A549 (cell line): Measurements from ENCODE around the gene CMTM5. TPM values are rescaled to one million over a fixed set of nuclear protein-coding genes. Genes with fewer than 3 reads are reported as not detected.

Experiments
- ATAC-seq, 2 experiments: fragments of 200-7000 bp in 1 of 2; fragments of >200 bp in 1 of 2; cut with Nextera tagmentation in 1 of 2; cut with Tn5 transposase in 1 of 2; 3 replicates each; pipeline versions ENCODE4 v1.8.0 to v1.9.1; 2018 to 2020; ENCODE audit warnings: mild to moderate bottlenecking in 1 of 2, moderate library complexity in 1 of 2
- CTCF ChIA-PET: fragments of 300-600 bp; sonication (Branson Sonifier 250); formaldehyde crosslinking; extraction: SDS; loops from one replicate; lab custom pipeline; 2021; ENCODE audit warnings: antibody characterized with exemption, inconsistent platforms; lab: Yijun Ruan, JAX
- POLR2A ChIA-PET: fragments of 350-600 bp; formaldehyde crosslinking; extraction: SDS; loops from one replicate; lab custom pipeline; 2021; ENCODE audit warnings: antibody characterized with exemption, inconsistent platforms; lab: Yijun Ruan, JAX
- DNase-seq, 2 experiments: peaks; one replicate each; pipeline versions ENCODE4 v3.0.0 to v3.0.0-alpha.2; 2011 to 2016; ENCODE audit warnings: low read depth in 1 of 2, low spot score in 1 of 2
- FAIRE-seq: peaks from 2 replicates; lab custom pipeline; 2011; peaks lifted over from hg19 to GRCh38; lab: Jason Lieb, UNC
- H3K27ac ChIP-seq, 2 experiments: fragments of >200 bp; sonication (Bioruptor Twin); formaldehyde crosslinking; 3 replicates each; pipeline ENCODE4 v1.5.1; 2016 to 2017
- H3K4me1 ChIP-seq: fragments of >200 bp; sonication (Bioruptor Twin); formaldehyde crosslinking; 3 replicates; pipeline ENCODE4 v1.6.1; 2016
- H3K4me2 ChIP-seq: fragments of >200 bp; sonication (Bioruptor Twin); formaldehyde crosslinking; 3 replicates; pipeline ENCODE4 v1.6.1; 2016
- H3K4me3 ChIP-seq: fragments of >200 bp; sonication (Bioruptor Twin); formaldehyde crosslinking; 3 replicates; pipeline ENCODE4 v1.5.1; 2016
- H3K9me3 ChIP-seq: fragments of >200 bp; sonication (Bioruptor Twin); formaldehyde crosslinking; 3 replicates; pipeline ENCODE4 v1.6.1; 2016
- ATOH8 ChIP-seq: fragments of 250-450 bp; sonication (Bioruptor Pico); IDR thresholded peaks from 2 replicates; pipeline ENCODE4 v1.5.0; 2020; ENCODE audit warnings: low read depth, mild to moderate bottlenecking, moderate library complexity
- BHLHE40 ChIP-seq: IDR thresholded peaks from 2 replicates; pipeline ENCODE4 v1.6.1; 2012; ENCODE audit warnings: low read depth, low read length, inconsistent platforms
- CBX2 ChIP-seq: fragments of 200-600 bp; sonication (generic); IDR thresholded peaks from 2 replicates; pipeline ENCODE4 v1.6.1; 2016; ENCODE audit warnings: low read depth, mild to moderate bottlenecking, borderline replicate concordance
- CEBPB ChIP-seq, 2 experiments: fragments of >200 bp in 1 of 2; sonication (Bioruptor Twin) in 1 of 2; formaldehyde crosslinking in 1 of 2; IDR thresholded peaks; 2 replicates each; pipeline ENCODE4 v1.6.1; 2012 to 2016
- CHD4 ChIP-seq: fragments of 200-600 bp; sonication (generic); IDR thresholded peaks from 2 replicates; pipeline ENCODE4 v1.6.1; 2016; ENCODE audit warnings: antibody characterized with exemption, mild to moderate bottlenecking, borderline replicate concordance
- CTCF ChIP-seq: fragments of >200 bp; sonication (Bioruptor Twin); formaldehyde crosslinking; IDR thresholded peaks from 3 replicates; pipeline ENCODE4 v1.5.1; 2016
- EHF ChIP-seq: fragments of 250-450 bp; sonication (Bioruptor Pico); IDR thresholded peaks from 2 replicates; pipeline ENCODE4 v1.5.0; 2020; ENCODE audit warnings: mild to moderate bottlenecking
- EHMT2 ChIP-seq: fragments of 200-600 bp; sonication (generic); IDR thresholded peaks from 2 replicates; pipeline ENCODE4 v1.6.1; 2016; ENCODE audit warnings: antibody characterized with exemption, low read depth, mild to moderate bottlenecking, moderate library complexity
- ELK1 ChIP-seq: fragments of 150-350 bp; IDR thresholded peaks from 2 replicates; pipeline ENCODE4 v1.6.1; 2014; ENCODE audit warnings: low read depth, mild to moderate bottlenecking, low read length
- EP300 ChIP-seq, 2 experiments: fragments of >200 bp; sonication (Bioruptor Twin); formaldehyde crosslinking; IDR thresholded peaks; 2 replicates in 1 of 2; 3 replicates in 1 of 2; pipeline ENCODE4 v1.6.1; 2016 to 2017
- FOSB ChIP-seq: fragments of 250-450 bp; sonication (Bioruptor Pico); IDR thresholded peaks from 2 replicates; pipeline ENCODE4 v1.5.0; 2020; ENCODE audit warnings: mild to moderate bottlenecking, moderate library complexity
- FOSL2 ChIP-seq, 2 experiments: fragments of 450-650 bp in 1 of 2; fragments of >200 bp in 1 of 2; sonication (Bioruptor Twin) in 1 of 2; formaldehyde crosslinking; IDR thresholded peaks; 2 replicates each; pipeline versions ENCODE4 v1.5.0 to v1.6.1; 2016 to 2020; ENCODE audit warnings: mild to moderate bottlenecking in 1 of 2, moderate library complexity in 1 of 2
- FOXS1 ChIP-seq: fragments of 250-450 bp; sonication (Bioruptor Pico); IDR thresholded peaks from 2 replicates; pipeline ENCODE4 v1.5.0; 2020; ENCODE audit warnings: mild to moderate bottlenecking, moderate library complexity
- HES2 ChIP-seq: fragments of >200 bp; sonication (Bioruptor Twin); formaldehyde crosslinking; IDR thresholded peaks from 2 replicates; pipeline ENCODE4 v1.6.1; 2016
- HEYL ChIP-seq: fragments of 250-450 bp; sonication (Bioruptor Pico); IDR thresholded peaks from 2 replicates; pipeline ENCODE4 v1.8.0; 2021; ENCODE audit warnings: mild to moderate bottlenecking, moderate library complexity
- HMGXB4 ChIP-seq: fragments of 250-450 bp; sonication (Bioruptor Pico); IDR thresholded peaks from 2 replicates; pipeline ENCODE4 v1.5.0; 2021; ENCODE audit warnings: mild to moderate bottlenecking, moderate library complexity, borderline replicate concordance
- HOXA7 ChIP-seq: fragments of 250-450 bp; sonication (Bioruptor Pico); IDR thresholded peaks from 2 replicates; pipeline ENCODE4 v1.5.0; 2020; ENCODE audit warnings: mild to moderate bottlenecking, moderate library complexity
- HOXB5 ChIP-seq: fragments of 250-450 bp; sonication (Bioruptor Pico); IDR thresholded peaks from 2 replicates; pipeline ENCODE4 v1.5.0; 2020; ENCODE audit warnings: mild to moderate bottlenecking, moderate library complexity
- MAX ChIP-seq: IDR thresholded peaks from 2 replicates; pipeline ENCODE4 v1.6.1; 2012
- NFE2L2 ChIP-seq: fragments of 150-350 bp; conservative IDR thresholded peaks from 2 replicates; pipeline ENCODE4 v1.6.1; 2014; ENCODE audit warnings: low read length
- NPAS2 ChIP-seq: fragments of 250-450 bp; sonication (Bioruptor Pico); IDR thresholded peaks from 2 replicates; pipeline ENCODE4 v1.8.0; 2022; ENCODE audit warnings: mild to moderate bottlenecking, moderate library complexity, borderline replicate concordance
- NR3C1 ChIP-seq: fragments of >200 bp; sonication (Bioruptor Twin); formaldehyde crosslinking; IDR thresholded peaks from 3 replicates; pipeline ENCODE4 v1.6.1; 2017
- PBX3 ChIP-seq: IDR thresholded peaks from 2 replicates; pipeline ENCODE4 v1.6.1; 2012
- POLR2AphosphoS2 ChIP-seq: conservative IDR thresholded peaks from 2 replicates; pipeline ENCODE4 v1.6.1; 2012; ENCODE audit warnings: low read length, improper control_type of control experiment, inconsistent platforms
- RAD21 ChIP-seq, 2 experiments: fragments of >200 bp in 1 of 2; sonication (Bioruptor Twin) in 1 of 2; formaldehyde crosslinking in 1 of 2; IDR thresholded peaks in 1 of 2; conservative IDR thresholded peaks in 1 of 2; 2 replicates in 1 of 2; 3 replicates in 1 of 2; pipeline ENCODE4 v1.6.1; 2012 to 2018; ENCODE audit warnings: inconsistent platforms in 1 of 2
- RCOR1 ChIP-seq: fragments of 150-350 bp; IDR thresholded peaks from 2 replicates; pipeline ENCODE4 v1.6.1; 2014; ENCODE audit warnings: antibody characterized with exemption, low read length, low read depth
- TFCP2L1 ChIP-seq: fragments of 250-450 bp; sonication (Bioruptor Pico); IDR thresholded peaks from 2 replicates; pipeline ENCODE4 v1.5.0; 2021; ENCODE audit warnings: mild to moderate bottlenecking
- USF2 ChIP-seq: fragments of 450-650 bp; IDR thresholded peaks from 2 replicates; pipeline ENCODE4 v1.6.1; 2014; ENCODE audit warnings: antibody characterized with exemption
- ZC3H11A ChIP-seq: fragments of 450-650 bp; IDR thresholded peaks from 2 replicates; pipeline ENCODE4 v1.6.1; 2014; ENCODE audit warnings: antibody characterized with exemption, mild to moderate bottlenecking
- ZFP36 ChIP-seq: fragments of 450-650 bp; IDR thresholded peaks from 2 replicates; pipeline ENCODE4 v1.6.1; 2014; ENCODE audit warnings: borderline replicate concordance; ENCODE audit not compliant: partially characterized antibody
- WGBS: methylation state at CpG from one replicate; pipeline ENCODE4 v1.1.6; 2017; ENCODE audit errors: missing lambda C conversion rate; 5-methylcytosine and 5-hydroxymethylcytosine counted together
- polyA plus RNA-seq, 4 experiments: library from polyadenylated mRNA; depleted of rRNA in 3 of 4; stranded (reverse); fragments of >200 nt; fragmentation: RNase III in 1 of 4; extraction: RNeasy Plus Mini Kit Qiagen cat#74134 plus additional on column Dnase treatment in 1 of 4; gene quantifications; 2 replicates in 3 of 4; 3 replicates in 1 of 4; pipeline ENCODE4 v1.2.3, GENCODE V29; 2011 to 2017

CMTM5 gene
- polyA plus RNA-seq, 2 of the 4 experiments (the other 2 are of a cell fraction) = not detected

- peak overlapping the region; percentile 52; the same call in 2 of the 3 replicates for H3K4me3 ChIP-seq
- FAIRE-seq = no peak
- H3K27ac ChIP-seq = no peak overlapping the region
- 0 out of 3 replicates have a peak, but pooled peaks cover 3% of the 10 kb centered on the region for H3K4me1 ChIP-seq
- no peak for ATAC-seq
- TF ChIP-seq TFCP2L1 (CRISPR knock-in tag) (no peak), CTCF (no peak), EHF (CRISPR knock-in tag) (no peak), CEBPB (IDR thresholded peaks at IDR 0.05) (no peak), ELK1 (no peak), NFE2L2 (no peak), FOSB (CRISPR knock-in tag) (no peak), CBX2 (no peak), RAD21 (conservative IDR thresholded peaks at IDR 0.05 in 1 of 2, IDR thresholded peaks at IDR 0.05 in 1 of 2) (no peak), HES2 (no peak), EP300 (IDR thresholded peaks at IDR 0.05) (no peak), EHMT2 (no peak), POLR2AphosphoS2 (no peak), HOXB5 (CRISPR knock-in tag) (no peak), MAX (no peak), BHLHE40 (no peak), HEYL (CRISPR knock-in tag) (no peak), FOXS1 (no peak), FOSL2 (IDR thresholded peaks at IDR 0.05) (no peak), FOSL2 (CRISPR knock-in tag; IDR thresholded peaks at IDR 0.05) (no peak), ATOH8 (CRISPR knock-in tag) (no peak)
- H3K4me2 ChIP-seq = peak overlapping the region; percentile 83
- POLR2A ChIA-PET = no interaction called here
- no peaks in the 10 kb centered on the region for H3K9me3 ChIP-seq
- 71% methylated on average over 5 of the region's 5 CpGs for WGBS
- CTCF ChIA-PET = interaction anchor here (0.6 to 3.2 kb wide), 10 partner anchors 9 to 106 kb away, joined by 3 to 24 read pairs (median 5); no protein-coding TSS in a partner anchor
- DNase-seq = no peak
These were observed 23.4 kb upstream of the CMTM5 start for GRCh38 chr14:23353433-23353780.

GRCh38 chr14:23354990-23355389 lies 21.9 kb upstream of the CMTM5 start:
- no peak for FAIRE-seq
- 60% methylated on average over 6 of the region's 6 CpGs for WGBS
- H3K9me3 ChIP-seq = no peaks in the 10 kb centered on the region
- TF ChIP-seq PBX3 = no peak
- no peak for TF ChIP-seq RCOR1
- no peak for TF ChIP-seq NR3C1
- TF ChIP-seq NPAS2 (CRISPR knock-in tag) = no peak
- no peak for TF ChIP-seq FOSB (CRISPR knock-in tag)
- TF ChIP-seq EHMT2 = no peak
- no peak for TF ChIP-seq ZFP36
- TF ChIP-seq ZC3H11A = no peak
- TF ChIP-seq HOXA7 (CRISPR knock-in tag) = no peak
- no peak for TF ChIP-seq CEBPB (IDR thresholded peaks at IDR 0.05)
- no peak for TF ChIP-seq USF2
- no peak for TF ChIP-seq HMGXB4 (CRISPR knock-in tag)
- TF ChIP-seq EP300 (IDR thresholded peaks at IDR 0.05) = no peak
- TF ChIP-seq CHD4 = no peak

More at GRCh38 chr14:23354990-23355389, 21.9 kb upstream of the CMTM5 start:
- Histone ChIP-seq H3K4me1 (0 out of 3 replicates have a peak, but pooled peaks cover 3% of the 10 kb centered on the region), H3K4me2 (no peak overlapping the region), H3K27ac (no peak overlapping the region), H3K4me3 (no peak overlapping the region)
- ATAC-seq (no peak), DNase-seq (no peak)
- CTCF ChIA-PET = interaction anchor here (1.3 to 3.2 kb wide), 2 partner anchors 25 to 90 kb away, joined by 4 to 24 read pairs; no protein-coding TSS in a partner anchor
- POLR2A ChIA-PET = no interaction called here
